Fibroblast of mammary gland (primary cell): ENCODE results near the gene LRP10.

Experiments
- DNase-seq: peaks from one replicate; pipeline ENCODE4 v3.0.0-alpha.2; 2010; ENCODE audit warnings: low read depth
- H3K4me3 ChIP-seq: 2 replicates; pipeline ENCODE4 v1.5.1; 2011; ENCODE audit warnings: low read depth, mild to moderate bottlenecking, low read length, moderate library complexity; ENCODE audit not compliant: control insufficient read depth
- TF ChIP-seq, protein P1 (sequence below): conservative IDR thresholded peaks from 2 replicates; pipeline ENCODE4 v1.5.1; 2011; ENCODE audit warnings: low read depth, low read length, inconsistent platforms; ENCODE audit not compliant: control insufficient read depth, insufficient read depth

Gene LRP10

GRCh38 chr14:22839159-22839779 is 32.3 kb upstream of the LRP10 start:
- TF ChIP-seq, protein P1, sequence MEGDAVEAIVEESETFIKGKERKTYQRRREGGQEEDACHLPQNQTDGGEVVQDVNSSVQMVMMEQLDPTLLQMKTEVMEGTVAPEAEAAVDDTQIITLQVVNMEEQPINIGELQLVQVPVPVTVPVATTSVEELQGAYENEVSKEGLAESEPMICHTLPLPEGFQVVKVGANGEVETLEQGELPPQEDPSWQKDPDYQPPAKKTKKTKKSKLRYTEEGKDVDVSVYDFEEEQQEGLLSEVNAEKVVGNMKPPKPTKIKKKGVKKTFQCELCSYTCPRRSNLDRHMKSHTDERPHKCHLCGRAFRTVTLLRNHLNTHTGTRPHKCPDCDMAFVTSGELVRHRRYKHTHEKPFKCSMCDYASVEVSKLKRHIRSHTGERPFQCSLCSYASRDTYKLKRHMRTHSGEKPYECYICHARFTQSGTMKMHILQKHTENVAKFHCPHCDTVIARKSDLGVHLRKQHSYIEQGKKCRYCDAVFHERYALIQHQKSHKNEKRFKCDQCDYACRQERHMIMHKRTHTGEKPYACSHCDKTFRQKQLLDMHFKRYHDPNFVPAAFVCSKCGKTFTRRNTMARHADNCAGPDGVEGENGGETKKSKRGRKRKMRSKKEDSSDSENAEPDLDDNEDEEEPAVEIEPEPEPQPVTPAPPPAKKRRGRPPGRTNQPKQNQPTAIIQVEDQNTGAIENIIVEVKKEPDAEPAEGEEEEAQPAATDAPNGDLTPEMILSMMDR = no peak
- peak; percentile 86 for DNase-seq
- H3K4me3 ChIP-seq = peak overlapping the region; percentile 95

DNA sequence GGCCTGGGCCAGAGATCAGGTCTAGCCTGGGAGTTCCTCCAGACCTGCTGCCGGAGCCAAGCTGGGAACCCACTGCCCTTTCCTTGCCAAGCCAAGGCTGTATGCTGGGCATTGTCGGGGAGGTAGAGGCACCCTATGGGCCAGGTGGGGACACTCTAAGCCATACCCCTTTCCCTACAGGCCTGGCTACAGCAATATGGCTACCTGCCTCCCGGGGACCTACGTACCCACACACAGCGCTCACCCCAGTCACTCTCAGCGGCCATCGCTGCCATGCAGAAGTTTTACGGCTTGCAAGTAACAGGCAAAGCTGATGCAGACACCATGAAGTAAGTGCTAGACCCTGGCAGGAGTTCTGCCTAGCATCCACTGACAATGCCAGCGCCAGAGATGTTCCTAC is 30.2 kb upstream of the LRP10 start:
- no peak overlapping the region for H3K4me3 ChIP-seq
- DNase-seq = no peak
- TF ChIP-seq, protein P1 = no peak

DNA sequence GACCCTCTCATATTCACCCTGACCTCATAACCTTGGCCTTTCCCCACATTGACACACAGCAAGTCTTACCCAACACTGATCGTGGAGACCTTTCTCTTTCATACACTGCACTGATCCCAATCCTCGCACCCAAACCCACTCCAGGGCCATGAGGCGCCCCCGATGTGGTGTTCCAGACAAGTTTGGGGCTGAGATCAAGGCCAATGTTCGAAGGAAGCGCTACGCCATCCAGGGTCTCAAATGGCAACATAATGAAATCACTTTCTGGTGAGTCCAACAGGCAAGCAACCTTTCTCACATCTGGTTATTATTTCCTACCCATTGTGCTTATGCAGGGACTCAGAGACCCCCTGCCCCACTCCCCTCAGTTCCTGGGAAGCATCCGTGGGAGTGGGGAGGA is 29.8 kb upstream of the LRP10 start:
- TF ChIP-seq, protein P1 = no peak
- no peak for DNase-seq
- H3K4me3 ChIP-seq = no peak overlapping the region

DNA sequence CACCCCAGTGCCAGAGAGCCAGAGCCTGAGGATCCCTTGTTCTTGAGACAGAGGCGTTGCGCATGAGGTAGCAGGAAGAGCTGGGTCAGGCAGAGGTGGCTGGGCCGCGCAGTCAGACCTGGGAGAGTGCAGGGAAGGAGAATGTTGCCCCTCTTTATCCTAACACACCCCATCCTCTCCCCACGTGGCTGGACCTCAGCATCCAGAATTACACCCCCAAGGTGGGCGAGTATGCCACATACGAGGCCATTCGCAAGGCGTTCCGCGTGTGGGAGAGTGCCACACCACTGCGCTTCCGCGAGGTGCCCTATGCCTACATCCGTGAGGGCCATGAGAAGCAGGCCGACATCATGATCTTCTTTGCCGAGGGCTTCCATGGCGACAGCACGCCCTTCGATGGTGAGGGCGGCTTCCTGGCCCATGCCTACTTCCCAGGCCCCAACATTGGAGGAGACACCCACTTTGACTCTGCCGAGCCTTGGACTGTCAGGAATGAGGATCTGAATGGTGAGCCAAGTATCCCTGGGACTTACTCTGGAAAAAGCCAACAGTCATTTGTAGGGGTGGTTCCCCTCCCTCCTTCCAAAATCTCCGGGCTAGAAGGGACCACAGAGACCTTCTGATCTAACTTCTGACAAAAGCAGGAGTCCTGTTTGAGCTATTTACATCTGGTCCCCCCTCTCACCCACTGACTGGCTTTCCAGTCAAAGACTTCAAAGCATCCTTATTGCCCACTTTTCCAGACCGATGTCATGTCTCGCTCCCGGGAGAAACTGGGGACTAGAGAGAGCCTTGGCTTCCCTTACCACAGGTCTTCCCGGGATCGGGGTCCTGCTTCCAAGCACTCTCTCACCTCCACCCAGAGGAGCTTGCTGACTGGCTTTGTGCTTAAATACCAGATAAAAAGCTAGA is 29.1 kb upstream of the LRP10 start:
- TF ChIP-seq, protein P1 = no peak
- no peak overlapping the region for H3K4me3 ChIP-seq
- DNase-seq = no peak

DNA sequence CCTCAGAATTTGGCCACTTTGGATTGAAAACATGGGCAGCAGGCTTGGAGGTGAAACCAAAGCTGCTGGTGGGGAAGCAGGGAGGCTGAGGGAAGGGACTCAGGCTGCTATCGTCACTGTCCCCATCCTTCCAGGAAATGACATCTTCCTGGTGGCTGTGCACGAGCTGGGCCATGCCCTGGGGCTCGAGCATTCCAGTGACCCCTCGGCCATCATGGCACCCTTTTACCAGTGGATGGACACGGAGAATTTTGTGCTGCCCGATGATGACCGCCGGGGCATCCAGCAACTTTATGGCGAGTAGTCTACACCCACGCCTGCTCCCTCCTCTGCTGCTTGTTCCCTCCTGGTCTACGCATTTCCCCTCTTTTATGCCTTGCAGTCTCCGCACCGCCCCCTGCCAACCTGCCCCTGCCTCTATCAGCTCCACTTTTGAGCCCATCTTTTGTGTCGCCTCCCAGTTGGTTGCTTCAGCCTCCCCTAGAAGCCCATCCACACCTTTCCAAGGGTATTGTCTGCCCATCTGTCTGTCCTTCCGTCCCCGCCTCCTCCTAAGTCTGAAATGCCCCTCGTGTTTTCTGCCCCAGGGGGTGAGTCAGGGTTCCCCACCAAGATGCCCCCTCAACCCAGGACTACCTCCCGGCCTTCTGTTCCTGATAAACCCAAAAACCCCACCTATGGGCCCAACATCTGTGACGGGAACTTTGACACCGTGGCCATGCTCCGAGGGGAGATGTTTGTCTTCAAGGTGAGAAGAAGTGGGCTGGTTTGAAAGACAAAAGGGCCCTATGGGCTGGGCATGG is 28.2 kb upstream of the LRP10 start:
- H3K4me3 ChIP-seq = no peak overlapping the region
- TF ChIP-seq, protein P1 = no peak
- no peak for DNase-seq

GRCh38 chr14:22844221-22845102 is 27.1 kb upstream of the LRP10 start:
- DNase-seq = peak; percentile 14
- TF ChIP-seq, protein P1 = no peak
- no peak overlapping the region for H3K4me3 ChIP-seq
